IPS-18a (cell line): Measurements from ENCODE around the gene CNN2.
"Not testable (repeated sequence)": the region's sequence is repeated elsewhere in the genome, so short reads cannot be mapped to it uniquely, and the experiment has no call there.

Source experiments
- H3K27ac ChIP-seq: one replicate; pipeline ENCODE4 v1.5.1; 2013; ENCODE audit warnings: low read length
- H3K27me3 ChIP-seq: one replicate; pipeline ENCODE4 v1.6.1; 2013; ENCODE audit warnings: mild to moderate bottlenecking, low read length; ENCODE audit not compliant: control insufficient read depth, insufficient read depth
- H3K36me3 ChIP-seq: one replicate; pipeline ENCODE4 v1.6.1; 2013; ENCODE audit warnings: low read depth, low read length; ENCODE audit not compliant: control insufficient read depth
- H3K4me1 ChIP-seq: one replicate; pipeline ENCODE4 v1.6.1; 2013; ENCODE audit warnings: low read depth, low read length; ENCODE audit not compliant: control insufficient read depth
- H3K4me3 ChIP-seq: one replicate; pipeline ENCODE4 v1.5.1; 2013; ENCODE audit warnings: low read length
- H3K9ac ChIP-seq: one replicate; pipeline ENCODE4 v1.6.1; 2013; ENCODE audit warnings: mild to moderate bottlenecking, low read length, moderate library complexity
- H3K9me3 ChIP-seq: one replicate; pipeline ENCODE4 v1.6.1; 2013; ENCODE audit warnings: low read depth, low read length; ENCODE audit not compliant: control insufficient read depth

CNN2 gene

DNA sequence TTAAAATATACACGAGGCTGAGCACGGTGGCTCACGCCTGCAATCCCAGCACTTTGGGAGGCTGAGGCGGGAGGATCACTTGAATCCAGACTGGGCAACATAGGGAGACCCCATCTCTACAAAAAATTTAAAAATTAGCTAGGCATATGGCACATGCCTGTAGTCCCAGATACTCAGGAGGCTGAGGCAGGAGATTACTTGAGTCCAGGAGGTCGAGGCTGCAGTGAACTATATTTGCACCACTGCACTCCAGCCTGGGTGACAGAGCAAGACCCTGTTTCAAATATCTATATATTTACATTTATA lies 2.6 kb upstream of the CNN2 start:
- not testable (repeated sequence) for H3K4me3 ChIP-seq, H3K36me3 ChIP-seq, H3K9ac ChIP-seq, H3K27me3 ChIP-seq, H3K9me3 ChIP-seq, H3K27ac ChIP-seq, H3K4me1 ChIP-seq

DNA sequence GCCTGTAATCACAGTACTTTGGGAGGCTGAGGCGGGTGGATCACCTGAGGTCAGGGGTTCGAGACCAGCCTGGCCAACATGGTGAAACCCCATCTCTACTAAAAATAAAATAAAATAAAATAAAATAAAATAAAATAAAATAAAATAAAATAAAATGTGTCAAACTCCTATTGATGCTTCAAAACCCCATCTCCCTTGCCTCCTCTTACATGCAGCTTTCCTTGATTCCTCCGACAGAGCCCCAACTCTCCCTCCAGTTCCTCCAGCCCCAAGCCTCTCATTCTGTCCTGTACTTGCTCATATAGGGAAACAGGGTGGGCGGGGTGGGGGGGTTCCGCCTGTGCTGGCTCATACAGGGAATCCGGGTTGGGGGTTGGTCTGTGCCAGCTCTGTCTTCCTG lies 1.3 kb upstream of the CNN2 start:
- H3K9me3 ChIP-seq, H3K27me3 ChIP-seq, H3K4me1 ChIP-seq, H3K36me3 ChIP-seq, H3K27ac ChIP-seq, H3K9ac ChIP-seq, H3K4me3 ChIP-seq: not testable (repeated sequence)

DNA sequence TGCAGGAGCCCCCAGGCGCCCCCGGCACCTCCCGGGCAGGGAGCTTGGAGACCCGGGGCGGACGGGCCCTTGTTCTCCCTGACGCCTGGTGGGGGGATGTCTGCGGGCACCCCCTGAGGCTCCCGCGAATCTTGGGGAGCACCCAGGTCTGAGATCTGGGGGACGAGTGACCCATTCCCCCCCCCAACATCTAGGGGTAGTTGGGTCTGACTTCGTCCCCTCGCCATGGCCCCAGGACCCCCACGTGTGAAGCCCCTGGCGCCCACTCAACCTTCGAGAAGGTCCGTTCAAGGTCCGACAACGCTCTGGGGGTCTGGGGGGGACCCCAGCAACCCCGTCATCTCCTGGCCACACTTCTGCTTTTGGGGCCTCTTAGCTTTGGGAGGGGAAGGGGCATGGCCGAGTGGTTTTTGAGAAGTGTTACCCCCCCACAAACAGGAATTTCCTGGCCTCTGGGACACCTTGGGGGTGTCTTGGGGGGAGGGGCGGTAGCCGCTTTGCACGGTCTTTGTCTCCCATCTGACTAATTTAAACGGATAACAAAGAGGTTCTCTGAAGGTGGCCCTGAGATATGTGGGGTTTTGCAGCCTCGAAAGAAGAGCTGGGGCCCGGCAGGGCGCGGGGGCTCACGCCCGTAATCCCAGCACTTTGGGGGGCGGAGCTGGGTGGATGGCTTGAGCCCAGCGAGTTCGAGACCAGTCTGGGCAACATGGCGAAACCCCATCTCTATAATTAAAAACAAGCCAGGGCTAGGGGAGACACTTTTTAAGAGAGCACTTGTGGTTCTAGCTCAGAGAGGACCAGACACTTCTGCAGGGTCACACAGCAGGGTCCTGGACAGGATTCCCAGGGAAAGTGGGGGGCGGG lies 608 bp downstream of the CNN2 start:
- Histone ChIP-seq H3K9me3 (no peaks in the 10 kb centered on the region), H3K27ac (peak overlapping the region; percentile 50), H3K27me3 (no peaks in the 10 kb centered on the region), H3K36me3 (peaks cover 20% of the 10 kb centered on the region), H3K4me1 (no peaks in the 10 kb centered on the region), H3K9ac (peak overlapping the region; percentile 98), H3K4me3 (peak overlapping the region; percentile 77)

DNA sequence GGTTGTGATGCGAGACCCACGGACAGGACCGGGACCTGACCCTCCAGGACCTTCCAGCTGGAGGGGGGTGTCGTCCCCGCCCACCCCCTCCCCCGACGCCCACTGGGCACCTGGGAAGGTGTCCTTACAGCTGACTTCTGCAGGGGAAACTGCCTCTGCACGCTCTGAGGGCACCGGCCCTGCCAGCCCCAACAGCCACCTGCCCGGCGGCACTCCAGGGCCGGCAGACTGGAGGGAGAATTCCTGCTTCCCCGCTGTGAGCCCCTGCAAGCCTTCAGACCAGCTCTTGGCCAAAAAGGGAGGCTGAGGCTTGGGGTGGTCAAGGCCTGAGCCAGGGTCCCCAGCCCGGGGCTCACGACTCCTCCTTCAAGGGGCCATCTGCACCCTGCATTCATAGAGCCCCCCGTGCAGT lies 1.2 kb downstream of the CNN2 start:
- peak overlapping the region; percentile 98 for H3K9ac ChIP-seq
- no peaks in the 10 kb centered on the region for H3K9me3 ChIP-seq
- H3K4me1 ChIP-seq, result no peaks in the 10 kb centered on the region
- peaks cover 27% of the 10 kb centered on the region for H3K36me3 ChIP-seq
- H3K27ac ChIP-seq, result no peak overlapping the region
- peak overlapping the region; percentile 77 for H3K4me3 ChIP-seq
- no peaks in the 10 kb centered on the region for H3K27me3 ChIP-seq

DNA sequence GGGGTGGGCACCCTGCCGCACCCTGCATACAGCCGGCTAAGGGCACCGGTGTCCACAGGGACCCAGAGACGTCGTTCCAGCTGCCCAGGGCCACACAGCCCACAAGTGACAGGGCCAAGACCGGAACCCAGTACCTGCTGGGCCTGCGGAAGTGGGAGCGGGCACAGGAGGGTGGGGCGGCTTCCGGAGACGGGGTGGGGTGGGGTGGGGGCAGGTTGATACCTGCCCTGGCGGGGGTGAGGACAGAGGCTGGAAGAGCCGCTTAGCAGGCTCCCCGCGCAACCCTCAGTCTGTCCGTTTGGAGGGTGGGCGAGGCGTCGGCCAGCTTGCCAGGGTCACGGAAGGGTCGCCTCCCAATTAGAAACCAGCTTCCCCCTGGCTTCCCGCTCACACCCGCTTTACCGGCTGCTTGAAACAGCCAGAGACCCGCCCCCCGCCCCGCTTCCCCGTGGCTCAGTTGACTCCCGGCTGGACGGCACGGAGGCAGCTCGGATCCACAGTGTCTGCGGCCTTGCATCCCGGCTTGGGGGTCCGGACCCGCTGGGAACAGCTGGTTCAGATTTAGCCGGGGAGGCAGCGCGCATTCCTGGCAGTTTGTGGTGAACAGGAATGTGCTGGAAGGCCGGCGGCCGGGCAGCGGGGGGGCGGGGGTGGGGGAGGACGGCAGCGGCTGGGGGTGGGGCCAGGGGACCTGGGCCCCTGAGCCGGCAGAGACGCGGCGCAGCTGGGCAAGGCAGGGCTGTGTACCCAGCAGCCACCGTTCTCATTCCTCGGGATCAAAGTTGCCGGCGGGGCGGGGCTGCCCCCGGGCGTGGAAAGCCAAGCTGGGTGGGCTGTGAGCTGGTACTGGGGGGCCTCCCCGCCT lies 1.9 kb downstream of the CNN2 start:
- Histone ChIP-seq H3K27me3 (no peaks in the 10 kb centered on the region), H3K9me3 (no peaks in the 10 kb centered on the region), H3K27ac (no peak overlapping the region), H3K4me1 (no peaks in the 10 kb centered on the region), H3K36me3 (peaks cover 33% of the 10 kb centered on the region), H3K9ac (peak overlapping the region; percentile 98), H3K4me3 (peak overlapping the region; percentile 77)

DNA sequence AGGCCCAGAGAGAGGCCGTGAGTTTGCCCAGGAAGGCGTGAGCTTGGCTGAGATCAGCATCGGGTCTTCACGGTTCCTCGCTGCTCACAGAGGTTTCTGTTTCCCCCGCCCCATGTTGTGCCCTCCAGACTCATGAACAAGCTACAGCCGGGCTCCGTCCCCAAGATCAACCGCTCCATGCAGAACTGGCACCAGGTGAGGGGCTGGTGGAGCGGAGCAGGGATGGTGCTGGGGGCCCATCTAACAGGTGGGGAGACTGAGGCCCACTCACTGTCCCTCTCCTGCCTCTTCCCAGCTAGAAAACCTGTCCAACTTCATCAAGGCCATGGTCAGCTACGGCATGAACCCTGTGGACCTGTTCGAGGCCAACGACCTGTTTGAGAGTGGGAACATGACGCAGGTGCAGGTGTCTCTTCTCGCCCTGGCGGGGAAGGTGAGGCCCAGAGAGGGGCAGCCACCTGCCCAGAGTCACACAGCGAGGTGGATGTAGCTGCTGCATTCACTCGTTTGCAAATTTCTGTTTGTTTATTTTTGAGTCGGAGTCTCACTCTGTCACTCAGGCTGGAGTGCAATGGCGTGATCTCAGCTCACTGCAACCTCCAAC lies 6.0 kb downstream of the CNN2 start:
- Histone ChIP-seq H3K9me3 (no peaks in the 10 kb centered on the region), H3K27me3 (no peaks in the 10 kb centered on the region), H3K4me1 (no peaks in the 10 kb centered on the region), H3K9ac (no peak overlapping the region), H3K36me3 (peaks cover 53% of the 10 kb centered on the region), H3K27ac (no peak overlapping the region), H3K4me3 (no peak overlapping the region)

DNA sequence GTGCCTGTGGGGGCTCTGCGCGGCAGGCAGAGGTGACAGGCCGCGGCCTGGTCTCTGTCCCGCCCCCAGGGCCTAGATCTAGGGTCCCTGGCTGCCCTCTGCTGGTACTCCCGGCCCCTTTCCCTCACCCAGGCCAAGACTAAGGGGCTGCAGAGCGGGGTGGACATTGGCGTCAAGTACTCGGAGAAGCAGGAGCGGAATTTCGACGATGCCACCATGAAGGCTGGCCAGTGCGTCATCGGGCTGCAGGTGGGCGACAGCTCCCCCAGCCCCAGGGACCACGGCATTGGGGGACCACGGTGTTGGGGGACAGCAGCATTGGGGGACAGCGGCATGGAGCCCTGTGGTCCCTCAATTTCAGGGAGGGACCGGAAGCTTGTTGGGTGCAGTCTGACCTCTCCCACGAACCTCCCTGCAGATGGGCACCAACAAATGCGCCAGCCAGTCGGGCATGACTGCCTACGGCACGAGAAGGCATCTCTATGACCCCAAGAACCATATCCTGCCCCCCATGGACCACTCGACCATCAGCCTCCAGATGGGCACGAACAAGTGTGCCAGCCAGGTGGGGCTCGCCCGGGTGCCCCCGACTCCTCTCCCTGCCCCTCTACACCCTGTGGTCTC lies 9.7 kb downstream of the CNN2 start:
- H3K4me3 ChIP-seq, result no peak overlapping the region
- peaks cover 48% of the 10 kb centered on the region for H3K36me3 ChIP-seq
- H3K9ac ChIP-seq, result no peak overlapping the region
- no peak overlapping the region for H3K27ac ChIP-seq
- H3K9me3 ChIP-seq, result no peaks in the 10 kb centered on the region
- H3K27me3 ChIP-seq, result no peaks in the 10 kb centered on the region
- H3K4me1 ChIP-seq, result peaks cover 4% of the 10 kb centered on the region

DNA sequence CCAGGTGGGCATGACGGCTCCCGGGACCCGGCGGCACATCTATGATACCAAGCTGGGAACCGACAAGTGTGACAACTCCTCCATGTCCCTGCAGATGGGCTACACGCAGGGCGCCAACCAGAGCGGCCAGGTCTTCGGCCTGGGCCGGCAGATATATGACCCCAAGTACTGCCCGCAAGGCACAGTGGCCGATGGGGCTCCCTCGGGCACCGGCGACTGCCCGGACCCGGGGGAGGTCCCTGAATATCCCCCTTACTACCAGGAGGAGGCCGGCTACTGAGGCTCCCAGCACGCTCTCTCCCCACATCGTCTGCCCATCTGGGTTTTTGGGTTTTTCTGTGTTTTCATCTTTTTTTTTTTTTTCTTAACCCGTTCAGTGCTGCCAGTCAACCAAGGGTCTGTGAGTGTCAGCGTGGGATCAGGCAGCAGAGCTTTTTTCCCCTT lies 11.2 kb downstream of the CNN2 start:
- H3K9me3 ChIP-seq, result no peaks in the 10 kb centered on the region
- no peak overlapping the region for H3K4me3 ChIP-seq
- H3K9ac ChIP-seq, result no peak overlapping the region
- H3K4me1 ChIP-seq, result peaks cover 4% of the 10 kb centered on the region
- no peaks in the 10 kb centered on the region for H3K27me3 ChIP-seq
- no peak overlapping the region for H3K27ac ChIP-seq
- H3K36me3 ChIP-seq, result peaks cover 36% of the 10 kb centered on the region

DNA sequence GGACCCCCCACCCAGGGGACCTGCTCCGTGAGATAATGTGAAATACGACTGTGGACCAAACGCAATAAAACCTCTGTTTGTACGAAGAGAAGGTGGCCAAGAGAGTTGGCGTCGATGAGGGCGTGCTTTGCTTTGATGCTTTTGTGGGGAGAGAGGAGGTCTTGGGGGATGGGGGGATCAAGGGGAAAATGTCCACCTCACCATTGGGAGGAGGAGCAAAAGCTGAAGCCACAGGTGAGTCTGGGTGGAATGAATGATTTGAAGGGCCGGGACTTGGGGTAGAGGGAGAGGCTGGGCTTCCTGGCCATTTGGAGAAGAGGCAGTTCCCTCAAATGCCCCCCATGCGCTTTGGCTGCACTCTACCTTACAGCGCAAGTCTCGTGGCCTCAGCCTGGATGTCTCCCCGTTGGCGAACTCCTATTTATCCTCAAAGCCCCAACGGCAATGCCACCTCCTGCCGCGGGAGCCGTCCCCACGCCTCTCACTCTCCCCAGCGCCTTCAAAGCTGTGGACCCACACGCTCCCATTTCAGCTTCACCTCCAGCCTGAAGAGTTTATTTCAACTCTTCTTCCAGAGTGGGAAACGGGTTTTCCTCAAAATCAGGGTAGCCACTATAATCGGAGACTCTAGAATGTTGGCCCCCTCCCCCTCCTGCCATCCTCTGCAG lies 12.7 kb downstream of the CNN2 start:
- Histone ChIP-seq H3K4me3 (peak overlapping the region; percentile 71), H3K4me1 (peaks cover 4% of the 10 kb centered on the region), H3K27me3 (no peaks in the 10 kb centered on the region), H3K27ac (no peak overlapping the region), H3K36me3 (peaks cover 28% of the 10 kb centered on the region), H3K9me3 (no peaks in the 10 kb centered on the region), H3K9ac (no peak overlapping the region)

DNA sequence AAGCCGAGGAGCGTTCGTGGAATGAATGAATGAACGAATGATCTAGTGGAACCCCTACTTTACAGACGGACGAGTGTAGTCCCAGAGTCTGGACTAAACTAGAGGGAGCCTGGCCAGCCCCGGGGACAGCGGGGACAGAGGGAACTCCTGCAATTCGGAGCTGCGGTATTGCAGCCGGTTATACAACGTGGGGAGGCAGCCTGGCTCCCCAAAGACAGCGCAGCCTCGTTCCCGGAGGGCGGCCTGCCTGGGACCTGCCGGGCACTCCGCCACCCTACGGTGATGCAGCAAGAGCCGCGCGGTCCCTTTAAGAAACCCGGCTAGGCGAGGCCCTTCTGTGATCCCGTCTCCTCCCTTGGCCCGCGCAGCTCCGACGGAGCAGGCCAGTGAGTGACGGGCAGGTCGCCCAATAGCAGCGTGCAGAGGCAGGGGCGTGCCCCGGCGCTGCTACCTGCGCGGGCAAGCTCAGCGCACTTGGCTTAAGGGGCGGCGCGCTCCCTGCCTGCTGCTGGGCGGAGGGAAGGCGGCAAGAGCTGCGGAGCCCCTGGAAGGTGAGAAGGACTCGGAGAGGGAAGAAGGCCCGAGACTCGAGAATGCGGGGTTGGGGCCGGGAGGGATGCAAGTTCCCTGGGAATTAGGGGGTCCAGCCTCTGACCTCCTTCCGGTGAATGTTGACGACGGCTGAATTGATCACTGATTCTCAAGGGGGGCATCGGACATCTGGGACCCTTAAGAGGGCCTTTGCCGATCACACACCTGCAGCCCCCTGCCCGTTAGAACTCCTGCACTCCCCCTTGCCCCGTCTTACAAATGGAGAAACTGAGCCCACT lies 13.5 kb downstream of the CNN2 start, which contains the start of gene ABCA7:
Gene ABCA7 (plus strand): TSS at position 462 of the 830 bp plus-strand sequence. CDS start 1,255 bp downstream, outside the sequence.
- Histone ChIP-seq H3K4me3 (peak within 1 kb of the TSS; percentile 71), H3K9me3 (no peaks in the 10 kb centered on the region), H3K27ac (no peak within 1 kb of the TSS), H3K4me1 (peaks cover 4% of the 10 kb centered on the region), H3K9ac (peak within 1 kb of the TSS; percentile 52), H3K36me3 (peaks cover 28% of the 10 kb centered on the region), H3K27me3 (no peaks in the 10 kb centered on the region)
